ENCODE data around the gene GSG1L2.
A peak's percentile ranks its signal among the peaks of the same experiment; 100 is the strongest.

GSG1L2 gene

GRCh38 chr17:9783050-9783449, 38.8 kb downstream of the GSG1L2 start:
- no peak for TF ChIP-seq CTCF (IDR thresholded peaks at IDR 0.05; ENCODE audit: insufficient read depth, missing control alignments)
- FAIRE-seq (no peak), DNase-seq (ENCODE audit: insufficient read length, low spot score) (no peak)

GRCh38 chr17:9780552-9780951, 41.3 kb downstream of the GSG1L2 start:
- DNase-seq (ENCODE audit: insufficient read length, low spot score): no peak
- no peak for FAIRE-seq
- no peak for TF ChIP-seq CTCF (IDR thresholded peaks at IDR 0.05; ENCODE audit: insufficient read depth, missing control alignments)

GRCh38 chr17:9776911-9777310, 45.0 kb downstream of the GSG1L2 start:
- DNase-seq (ENCODE audit: insufficient read length, low spot score) (no peak), FAIRE-seq (no peak)
- no peak for TF ChIP-seq CTCF (IDR thresholded peaks at IDR 0.05; ENCODE audit: insufficient read depth, missing control alignments)

GRCh38 chr17:9772658-9773057, 49.2 kb downstream of the GSG1L2 start:
- FAIRE-seq (no peak), DNase-seq (ENCODE audit: insufficient read length, low spot score) (no peak)
- TF ChIP-seq CTCF (IDR thresholded peaks at IDR 0.05; ENCODE audit: insufficient read depth, missing control alignments): no peak

- DNase-seq (ENCODE audit: insufficient read length, low spot score) (no peak), FAIRE-seq (no peak)
- no peak for TF ChIP-seq CTCF (IDR thresholded peaks at IDR 0.05; ENCODE audit: insufficient read depth, missing control alignments)
Measured at GRCh38 chr17:9771465-9771864, 50.4 kb downstream of the GSG1L2 start.

- no peak for FAIRE-seq
- no peak for TF ChIP-seq CTCF (IDR thresholded peaks at IDR 0.05; ENCODE audit: insufficient read depth, missing control alignments)
Measured at GRCh38 chr17:9769036-9769695, 52.7 kb downstream of the GSG1L2 start.

GRCh38 chr17:9768381-9768934, 53.4 kb downstream of the GSG1L2 start:
- peak; percentile 6 for TF ChIP-seq CTCF (IDR thresholded peaks at IDR 0.05; ENCODE audit: insufficient read depth, missing control alignments)
- DNase-seq (ENCODE audit: insufficient read length, low spot score) (no peak), FAIRE-seq (no peak)

More at GRCh38 chr17:9769036-9769695, 52.7 kb downstream of the GSG1L2 start:
- DNase-seq (ENCODE audit: insufficient read length, low spot score): no peak
